Astrocyte (in vitro differentiated cells and primary cell): Measurements from ENCODE around the gene DLK2.

Source experiments
- CTCF ChIP-seq: IDR thresholded peaks from 2 replicates; pipeline ENCODE4 v1.5.1; 2011; ENCODE audit warnings: low read depth, mild to moderate bottlenecking, inconsistent platforms, low read length, moderate library complexity; ENCODE audit not compliant: insufficient read depth
- EZH2 ChIP-seq: IDR thresholded peaks from 2 replicates; pipeline ENCODE4 v1.6.1; 2012; ENCODE audit warnings: mild to moderate bottlenecking, low read length, inconsistent platforms; ENCODE audit not compliant: insufficient read depth

- no peak for TF ChIP-seq CTCF
- no peak for TF ChIP-seq EZH2
These were observed 39.0 kb upstream of the DLK2 start for GRCh38 chr6:43494321-43494720.
